ENCODE measurements around the gene BORCS8. TPM values are rescaled to one million over a fixed set of nuclear protein-coding genes. Genes with fewer than 3 reads are reported as not detected.

Gene BORCS8
- polyA plus RNA-seq (2013, experiment 1 of 2) = 15.7 TPM
- polyA plus RNA-seq (2013, experiment 2 of 2) = 16.6 TPM

- peaks cover 6% of the 10 kb centered on the region for H3K4me1 ChIP-seq (ENCODE audit: control insufficient read depth, insufficient read depth, low read length, poor library complexity, severe bottlenecking)
- H3K36me3 ChIP-seq (ENCODE audit: control insufficient read depth, insufficient read depth, low read length) = peaks cover 34% of the 10 kb centered on the region
- 0% methylated on average over 36 to 38 of the region's 53 CpGs for whole genome bisulfite sequencing, 2 experiments (ENCODE audit: insufficient coverage in 2 of 2)
- H3K9me3 ChIP-seq (ENCODE audit: control insufficient read depth, low read length) = no peaks in the 10 kb centered on the region
- H3K4me3 ChIP-seq (ENCODE audit: extremely low read depth, insufficient read depth, low read length, poor library complexity, severe bottlenecking) = peak within 1 kb of the TSS; percentile 86
- H3K27ac ChIP-seq (ENCODE audit: low read depth, low read length, severe bottlenecking) = peak within 1 kb of the TSS; percentile 92
Observed at GRCh38 chr19:19192078-19192882, at the start of gene BORCS8, which contains the start of gene RFXANK. Gene BORCS8 (minus strand): TSS chr19:19192152. CDS start chr19:19192117, 35 bp downstream. Gene RFXANK (plus strand): TSS chr19:19192258. CDS start chr19:19193947, 1,689 bp downstream.

- H3K9me3 ChIP-seq (ENCODE audit: control insufficient read depth, low read length) = no peaks in the 10 kb centered on the region
- H3K4me3 ChIP-seq (ENCODE audit: extremely low read depth, insufficient read depth, low read length, poor library complexity, severe bottlenecking) = no peak overlapping the region
- WGBS, 2 experiments (ENCODE audit: insufficient coverage in 2 of 2) = 79 to 83% methylated on average over 9 of the region's 9 CpGs
- no peaks in the 10 kb centered on the region for H3K4me1 ChIP-seq (ENCODE audit: control insufficient read depth, insufficient read depth, low read length, poor library complexity, severe bottlenecking)
- no peaks in the 10 kb centered on the region for H3K36me3 ChIP-seq (ENCODE audit: control insufficient read depth, insufficient read depth, low read length)
- H3K27ac ChIP-seq (ENCODE audit: low read depth, low read length, severe bottlenecking) = no peak overlapping the region
Observed at GRCh38 chr19:19240476-19240875, 48.5 kb upstream of the BORCS8 start.

GRCh38 chr19:19239675-19240074 is 47.7 kb upstream of the BORCS8 start:
- H3K4me1 ChIP-seq (ENCODE audit: control insufficient read depth, insufficient read depth, low read length, poor library complexity, severe bottlenecking) = no peaks in the 10 kb centered on the region
- H3K9me3 ChIP-seq (ENCODE audit: control insufficient read depth, low read length) = peaks cover 3% of the 10 kb centered on the region
- H3K27ac ChIP-seq (ENCODE audit: low read depth, low read length, severe bottlenecking) = no peak overlapping the region
- H3K4me3 ChIP-seq (ENCODE audit: extremely low read depth, insufficient read depth, low read length, poor library complexity, severe bottlenecking) = no peak overlapping the region
- H3K36me3 ChIP-seq (ENCODE audit: control insufficient read depth, insufficient read depth, low read length) = no peaks in the 10 kb centered on the region

- H3K36me3 ChIP-seq (ENCODE audit: control insufficient read depth, insufficient read depth, low read length) = no peaks in the 10 kb centered on the region
Observed at GRCh38 chr19:19238126-19238894, 46.4 kb upstream of the BORCS8 start.

GRCh38 chr19:19236173-19236572 is 44.2 kb upstream of the BORCS8 start:
- H3K27ac ChIP-seq (ENCODE audit: low read depth, low read length, severe bottlenecking) = no peak overlapping the region
- no peak overlapping the region for H3K4me3 ChIP-seq (ENCODE audit: extremely low read depth, insufficient read depth, low read length, poor library complexity, severe bottlenecking)
- peaks cover 14% of the 10 kb centered on the region for H3K9me3 ChIP-seq (ENCODE audit: control insufficient read depth, low read length)
- H3K4me1 ChIP-seq (ENCODE audit: control insufficient read depth, insufficient read depth, low read length, poor library complexity, severe bottlenecking) = no peaks in the 10 kb centered on the region
- no peaks in the 10 kb centered on the region for H3K36me3 ChIP-seq (ENCODE audit: control insufficient read depth, insufficient read depth, low read length)

More at GRCh38 chr19:19238126-19238894, 46.4 kb upstream of the BORCS8 start:
- Histone ChIP-seq H3K4me3 (ENCODE audit: extremely low read depth, insufficient read depth, low read length, poor library complexity, severe bottlenecking) (no peak overlapping the region), H3K9me3 (ENCODE audit: control insufficient read depth, low read length) (peaks cover 14% of the 10 kb centered on the region), H3K27ac (ENCODE audit: low read depth, low read length, severe bottlenecking) (no peak overlapping the region), H3K4me1 (ENCODE audit: control insufficient read depth, insufficient read depth, low read length, poor library complexity, severe bottlenecking) (no peaks in the 10 kb centered on the region)
- WGBS, 2 experiments (ENCODE audit: insufficient coverage in 2 of 2) = 80 to 86% methylated on average over 15 to 18 of the region's 18 CpGs

GRCh38 chr19:19234220-19234816 is 42.4 kb upstream of the BORCS8 start:
- Histone ChIP-seq H3K4me3 (ENCODE audit: extremely low read depth, insufficient read depth, low read length, poor library complexity, severe bottlenecking) (no peak overlapping the region), H3K4me1 (ENCODE audit: control insufficient read depth, insufficient read depth, low read length, poor library complexity, severe bottlenecking) (no peaks in the 10 kb centered on the region), H3K36me3 (ENCODE audit: control insufficient read depth, insufficient read depth, low read length) (no peaks in the 10 kb centered on the region), H3K27ac (ENCODE audit: low read depth, low read length, severe bottlenecking) (no peak overlapping the region), H3K9me3 (ENCODE audit: control insufficient read depth, low read length) (peaks cover 14% of the 10 kb centered on the region)
- 80 to 100% methylated on average over 1 to 2 of the region's 2 CpGs for WGBS, 2 experiments (ENCODE audit: insufficient coverage in 2 of 2)

- peaks cover 14% of the 10 kb centered on the region for H3K9me3 ChIP-seq (ENCODE audit: control insufficient read depth, low read length)
- no peak overlapping the region for H3K4me3 ChIP-seq (ENCODE audit: extremely low read depth, insufficient read depth, low read length, poor library complexity, severe bottlenecking)
- no peak overlapping the region for H3K27ac ChIP-seq (ENCODE audit: low read depth, low read length, severe bottlenecking)
- WGBS, 2 experiments (ENCODE audit: insufficient coverage in 2 of 2) = 61 to 70% methylated on average over 17 to 18 of the region's 19 CpGs
- H3K36me3 ChIP-seq (ENCODE audit: control insufficient read depth, insufficient read depth, low read length) = no peaks in the 10 kb centered on the region
- H3K4me1 ChIP-seq (ENCODE audit: control insufficient read depth, insufficient read depth, low read length, poor library complexity, severe bottlenecking) = no peaks in the 10 kb centered on the region
Observed at GRCh38 chr19:19232261-19232721, 40.3 kb upstream of the BORCS8 start.

GRCh38 chr19:19230999-19231398 is 39.0 kb upstream of the BORCS8 start:
- Histone ChIP-seq H3K27ac (ENCODE audit: low read depth, low read length, severe bottlenecking) (no peak overlapping the region), H3K9me3 (ENCODE audit: control insufficient read depth, low read length) (peaks cover 14% of the 10 kb centered on the region), H3K36me3 (ENCODE audit: control insufficient read depth, insufficient read depth, low read length) (no peaks in the 10 kb centered on the region), H3K4me3 (ENCODE audit: extremely low read depth, insufficient read depth, low read length, poor library complexity, severe bottlenecking) (no peak overlapping the region), H3K4me1 (ENCODE audit: control insufficient read depth, insufficient read depth, low read length, poor library complexity, severe bottlenecking) (no peaks in the 10 kb centered on the region)
- 90 to 91% methylated on average over 7 to 9 of the region's 9 CpGs for WGBS, 2 experiments (ENCODE audit: insufficient coverage in 2 of 2)

- H3K9me3 ChIP-seq (ENCODE audit: control insufficient read depth, low read length) = peaks cover 11% of the 10 kb centered on the region
- no peaks in the 10 kb centered on the region for H3K4me1 ChIP-seq (ENCODE audit: control insufficient read depth, insufficient read depth, low read length, poor library complexity, severe bottlenecking)
- no peak overlapping the region for H3K4me3 ChIP-seq (ENCODE audit: extremely low read depth, insufficient read depth, low read length, poor library complexity, severe bottlenecking)
- no peak overlapping the region for H3K27ac ChIP-seq (ENCODE audit: low read depth, low read length, severe bottlenecking)
- H3K36me3 ChIP-seq (ENCODE audit: control insufficient read depth, insufficient read depth, low read length) = no peaks in the 10 kb centered on the region
- WGBS, 2 experiments (ENCODE audit: insufficient coverage in 2 of 2) = 100% methylated on average over 2 of the region's 3 CpGs; no CpG with 5 or more reads in 1 of the 2 experiments
Observed at GRCh38 chr19:19229701-19230100, 37.7 kb upstream of the BORCS8 start.

- H3K9me3 ChIP-seq (ENCODE audit: control insufficient read depth, low read length) = no peaks in the 10 kb centered on the region
- no peak overlapping the region for H3K4me3 ChIP-seq (ENCODE audit: extremely low read depth, insufficient read depth, low read length, poor library complexity, severe bottlenecking)
- H3K36me3 ChIP-seq (ENCODE audit: control insufficient read depth, insufficient read depth, low read length) = no peaks in the 10 kb centered on the region
- no peak overlapping the region for H3K27ac ChIP-seq (ENCODE audit: low read depth, low read length, severe bottlenecking)
- H3K4me1 ChIP-seq (ENCODE audit: control insufficient read depth, insufficient read depth, low read length, poor library complexity, severe bottlenecking) = no peaks in the 10 kb centered on the region
- WGBS, 2 experiments (ENCODE audit: insufficient coverage in 2 of 2) = 68 to 85% methylated on average over 3 to 4 of the region's 4 CpGs
Observed at GRCh38 chr19:19227217-19227616, 35.3 kb upstream of the BORCS8 start.
